T-helper 1 cell treated with Interleukin-12 subunit alpha and Interleukin-12 subunit beta and Interleukin-4 antibody, amounts not matched to agents 30 ng/mL and 1 ng/mL, for 36 hours (primary cell): ENCODE measurements around the gene PTS. TPM values are rescaled to one million over a fixed set of nuclear protein-coding genes. Genes with fewer than 3 reads are reported as not detected.

Source experiments
- total RNA-seq: library from RNA; stranded (reverse); gene quantifications from 2 replicates; pipeline ENCODE4 v1.2.3, GENCODE V29; 2022

Gene PTS
- total RNA-seq, 1 donor from 2014 or later: 23.5 TPM

Other genes with a start within 250 kb of the PTS start
- gene DLAT, start 201.0 kb upstream of the PTS start, total RNA-seq: 31.1 and 31.7 TPM in 2 replicates
- gene PIH1D2, start 152.4 kb upstream of the PTS start, total RNA-seq: not detected in 2 replicates
- gene NKAPD1, start 152.1 kb upstream of the PTS start, total RNA-seq: 20.6 and 22.5 TPM in 2 replicates
- gene TIMM8B, start 139.7 kb upstream of the PTS start, total RNA-seq: 52.0 and 60.2 TPM in 2 replicates
- 84.0 and 86.2 TPM in 2 replicates for gene SDHD, start 139.6 kb upstream of the PTS start, total RNA-seq
- 0.17 and 0.39 TPM in 2 replicates for gene IL18, start 62.3 kb upstream of the PTS start, total RNA-seq
- 0.46 TPM in 1 of 2 replicates, not detected in the other for gene TEX12, start 59.1 kb upstream of the PTS start, total RNA-seq
- gene BCO2, start 50.9 kb upstream of the PTS start, total RNA-seq: 1.7 and 2.2 TPM in 2 replicates
- gene PLET1, start 34.4 kb downstream of the PTS start, total RNA-seq: not detected in 2 replicates